GM10248 (cell line): ENCODE data around the gene FUT3.

ENCODE experiments used
- CTCF ChIA-PET: fragments of 300-600 bp; sonication (Branson Sonifier 250); formaldehyde crosslinking; extraction: SDS; loops from one replicate; lab custom pipeline; 2021; ENCODE audit warnings: antibody characterized with exemption; lab: Yijun Ruan, JAX
- POLR2A ChIA-PET: fragments of 350-650 bp; sonication (Branson Sonifier 250); formaldehyde crosslinking; extraction: SDS; loops from one replicate; lab custom pipeline; 2020; ENCODE audit warnings: antibody characterized with exemption; lab: Yijun Ruan, JAX
- DNase-seq: peaks from one replicate; pipeline ENCODE4 v3.0.0; 2012; ENCODE audit errors: extremely low spot score
- CTCF ChIP-seq: IDR thresholded peaks from 2 replicates; pipeline ENCODE4 v1.5.1; 2012; ENCODE audit warnings: mild to moderate bottlenecking, low read depth; ENCODE audit errors: extremely low read depth, missing control alignments, control extremely low read depth

Gene FUT3

GRCh38 chr19:5828661-5829566 lies 22.3 kb downstream of the FUT3 start:
- CTCF ChIA-PET = interaction anchor here (1.3 to 8.3 kb wide), 7 partner anchors 10 to 194 kb away, joined by 3 to 70 read pairs (median 5); partner anchors contain the start of genes NDUFA11 and NRTN
- POLR2A ChIA-PET = interaction anchor here (0.5 to 2.6 kb wide), 15 partner anchors 10 to 974 kb away, joined by 3 to 21 read pairs (median 4); partner anchors contain the start of genes DUS3L, FUT6, NDUFA11 and NRTN
- DNase-seq = peak; percentile 66
- no peak for TF ChIP-seq CTCF

- DNase-seq = peak; percentile 98
- ChIA-PET POLR2A (interaction anchor here (0.5 to 2.6 kb wide), 19 partner anchors 11 to 1037 kb away, joined by 3 to 21 read pairs (median 4); partner anchors contain the start of genes DUS3L, FEM1A, FUT6 and NDUFA11), CTCF (interaction anchor here (1.3 to 8.3 kb wide), 7 partner anchors 10 to 195 kb away, joined by 3 to 70 read pairs (median 5); partner anchors contain the start of genes NDUFA11 and NRTN)
- no peak for TF ChIP-seq CTCF
Observed at GRCh38 chr19:5827891-5828660, 23.2 kb downstream of the FUT3 start.

GRCh38 chr19:5827342-5827890 lies 23.8 kb downstream of the FUT3 start:
- DNase-seq = no peak
- TF ChIP-seq CTCF = no peak
- CTCF ChIA-PET = interaction anchor here (1.4 to 8.3 kb wide), 6 partner anchors 11 to 195 kb away, joined by 3 to 70 read pairs (median 4); partner anchors contain the start of genes NDUFA11 and NRTN
- POLR2A ChIA-PET = interaction anchor here (0.5 to 2.6 kb wide), 15 partner anchors 12 to 1036 kb away, joined by 3 to 21 read pairs (median 3); partner anchors contain the start of genes FEM1A, FUT6, NDUFA11 and NRTN

GRCh38 chr19:5826531-5827341 lies 24.5 kb downstream of the FUT3 start:
- DNase-seq = peak; percentile 45
- ChIA-PET CTCF (interaction anchor here (8.3 kb wide), 1 partner anchor 23 kb away, joined by 70 read pairs; the partner anchor contains the start of gene NRTN), POLR2A (interaction anchor here (2.6 kb wide), 1 partner anchor 77 kb away, joined by 21 read pairs; the partner anchor contains the start of genes NDUFA11 and VMAC)
- no peak for TF ChIP-seq CTCF

- CTCF ChIA-PET = interaction anchor here (0.9 to 8.3 kb wide), 3 partner anchors 19 to 30 kb away, joined by 3 to 70 read pairs (median 5); partner anchors contain the start of gene NRTN
- DNase-seq = no peak
- no peak for TF ChIP-seq CTCF
- POLR2A ChIA-PET = no interaction called here
Observed at GRCh38 chr19:5825178-5825577, 26.1 kb downstream of the FUT3 start.
